Right cardiac atrium (tissue), 5 donors: Measurements from ENCODE around the gene IPPK. TPM values are rescaled to one million over a fixed set of nuclear protein-coding genes. Genes with fewer than 3 reads are reported as not detected.

Experiments used
- ATAC-seq, 2 donors: fragments of 200-7000 bp; cut with Tn5 transposase; one replicate each; pipeline versions ENCODE4 v1.8.0 to v1.9.1; 2020; ENCODE audit warnings: moderate library complexity in 2 of 2, mild to moderate bottlenecking in 1 of 2
- DNase-seq, 3 donors: peaks; one replicate each; pipeline ENCODE4 v3.0.0-alpha.2; 2020
- H3K27ac ChIP-seq: one replicate; pipeline ENCODE4 v1.5.1; 2013; ENCODE audit warnings: mild to moderate bottlenecking, low read length, control low read depth, moderate library complexity
- H3K27me3 ChIP-seq: one replicate; pipeline ENCODE4 v1.6.1; 2013; ENCODE audit not compliant: control insufficient read depth, insufficient read depth
- H3K4me1 ChIP-seq: one replicate; pipeline ENCODE4 v1.6.1; 2013; ENCODE audit warnings: low read length; ENCODE audit not compliant: control insufficient read depth, insufficient read depth
- H3K4me3 ChIP-seq: one replicate; pipeline ENCODE4 v1.5.1; 2013; ENCODE audit warnings: low read length, control low read depth
- H3K9me3 ChIP-seq: one replicate; pipeline ENCODE4 v1.6.1; 2013; ENCODE audit warnings: low read length; ENCODE audit not compliant: control insufficient read depth
- WGBS: extraction: QIAGEN DNeasy Blood & Tissue Kit; methylation state at CpG from one replicate; pipeline ENCODE4 v1.1.7; 2013; 5-methylcytosine and 5-hydroxymethylcytosine counted together
- intact Hi-C, 4 donors: fragments of 100-400 bp; cut with DNase I; formaldehyde crosslinking; loops; one replicate each; pipeline versions ENCODE4 v1.11.0 to v1.14.0; 2022 to 2023
- polyA plus RNA-seq: library from polyadenylated mRNA; stranded (reverse); fragments of 200-250 nt; gene quantifications from one replicate; pipeline ENCODE4 v1.2.3, GENCODE V29; 2013
- total RNA-seq, 4 donors: library from RNA; stranded (reverse); fragmentation: NEBNext Ultra II Directional; extraction: Animal tissue kit (Norgen Biotek cat#: 25700); gene quantifications; one replicate each; pipeline ENCODE4 v1.2.1, GENCODE V29; 2021
- donor health status: healthy with polysubstance abuse.
- donor health status: DM: no; HTN: yes; CAD: no.
- donor health status: DM: no; HTN: no; CAD: no.
- donor health status: DM: no; HTN: yes; CAD: no; lungs with severe emphysema.
- donor health status: DM: yes; HTN: yes; CAD: no.

Gene IPPK
- total and polyA plus RNA-seq, 5 donors, result 8.6 to 20.9 (median 11.3) TPM

DNA sequence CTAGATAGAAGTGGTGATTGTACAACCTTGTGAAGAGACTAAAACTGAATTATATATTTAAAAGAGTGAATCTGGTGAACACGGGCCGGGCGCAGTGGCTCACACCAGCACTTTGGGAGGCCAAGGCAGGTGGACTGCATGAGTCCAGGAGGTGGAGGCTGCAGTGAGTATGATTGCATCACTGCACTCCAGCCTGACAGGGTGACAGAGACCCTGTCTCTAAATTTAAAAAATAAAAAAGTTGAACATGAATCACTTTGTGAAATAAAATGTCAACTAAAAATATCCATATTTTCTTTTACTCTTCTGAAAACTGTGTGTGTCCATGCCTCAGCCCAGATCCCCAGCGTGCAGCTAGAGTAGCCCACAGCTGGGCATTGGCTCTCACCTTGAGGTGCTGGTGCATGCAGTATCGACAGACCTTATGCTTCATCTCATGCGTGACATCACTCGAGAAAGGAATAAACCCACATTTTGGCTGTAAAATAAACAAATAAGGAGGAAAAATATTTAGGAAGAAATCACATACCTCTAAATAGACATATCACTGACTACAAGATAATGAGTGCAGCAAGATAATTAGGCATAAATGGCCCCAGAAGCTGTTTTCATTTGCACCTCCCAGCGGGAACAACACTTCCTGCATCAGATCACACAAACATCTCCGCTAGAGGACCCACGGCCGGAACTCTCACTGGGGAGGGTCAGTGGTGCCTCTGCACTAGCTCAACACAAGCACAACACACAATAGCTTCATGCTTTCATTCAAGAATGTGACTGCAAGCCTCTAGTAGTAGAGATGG lies 22.1 kb downstream of the IPPK start:
- Histone ChIP-seq H3K4me1 (peaks cover 3% of the 10 kb centered on the region), H3K27ac (no peak overlapping the region), H3K4me3 (no peak overlapping the region), H3K9me3 (no peaks in the 10 kb centered on the region), H3K27me3 (no peaks in the 10 kb centered on the region)
- 81% methylated on average over 11 of the region's 11 CpGs for WGBS
- intact Hi-C loops, result no loop called here
- DNase-seq, result no peak
- ATAC-seq, result peak in 1 of 2 donors; percentile 4

DNA sequence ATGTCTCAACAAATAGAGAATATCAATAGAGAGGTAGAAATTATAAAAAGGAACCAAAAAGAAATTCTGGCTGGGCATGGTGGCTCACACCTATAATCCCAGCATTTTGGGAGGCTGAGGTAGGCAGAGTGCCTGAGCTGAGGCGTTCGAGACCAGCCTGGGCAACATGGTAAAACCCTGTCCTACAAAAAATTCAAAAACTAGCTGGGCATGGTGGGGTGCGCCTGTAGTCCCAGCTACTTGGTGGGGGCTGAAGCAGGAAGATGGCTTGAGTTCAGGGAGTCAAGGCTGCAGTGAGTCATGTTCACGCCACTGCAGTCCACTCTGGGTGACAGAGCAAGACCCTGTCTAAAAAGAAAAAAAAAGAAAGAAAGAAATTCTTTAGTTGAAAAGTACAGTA lies 24.9 kb downstream of the IPPK start:
- DNase-seq (no peak), ATAC-seq (no peak)
- H3K9me3 ChIP-seq, result no peaks in the 10 kb centered on the region
- H3K27me3 ChIP-seq, result no peaks in the 10 kb centered on the region
- no peak overlapping the region for H3K4me3 ChIP-seq
- intact Hi-C loops, result no loop called here
- H3K27ac ChIP-seq, result no peak overlapping the region
- H3K4me1 ChIP-seq, result no peaks in the 10 kb centered on the region
- 98% methylated on average over 4 of the region's 4 CpGs for WGBS

DNA sequence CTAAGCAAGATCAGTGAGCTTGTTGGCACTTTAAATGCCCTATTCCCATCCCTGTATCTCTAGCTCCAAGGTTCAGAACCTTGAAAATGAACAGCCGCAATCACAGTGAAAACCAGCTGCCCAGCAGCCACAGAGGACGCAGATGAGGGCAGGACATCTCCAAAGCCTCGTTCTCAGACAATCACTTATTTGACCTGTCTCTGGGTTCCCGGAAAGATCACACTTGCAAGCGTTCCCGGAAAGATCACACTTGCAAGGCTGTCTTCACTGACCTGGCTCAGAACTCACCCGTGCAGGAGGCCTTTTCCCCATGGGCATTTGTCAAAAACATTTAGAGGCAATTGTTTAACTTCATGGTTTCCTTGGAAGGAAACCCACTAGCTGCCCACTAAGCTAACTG lies 25.7 kb downstream of the IPPK start:
- WGBS, result 77% methylated on average over 7 of the region's 7 CpGs
- no peaks in the 10 kb centered on the region for H3K27me3 ChIP-seq
- H3K9me3 ChIP-seq, result no peaks in the 10 kb centered on the region
- H3K4me1 ChIP-seq, result no peaks in the 10 kb centered on the region
- H3K27ac ChIP-seq, result no peak overlapping the region
- DNase-seq (peak in 1 of 3 donors; percentile 19), ATAC-seq (no peak)
- intact Hi-C loops, result no loop called here
- no peak overlapping the region for H3K4me3 ChIP-seq

DNA sequence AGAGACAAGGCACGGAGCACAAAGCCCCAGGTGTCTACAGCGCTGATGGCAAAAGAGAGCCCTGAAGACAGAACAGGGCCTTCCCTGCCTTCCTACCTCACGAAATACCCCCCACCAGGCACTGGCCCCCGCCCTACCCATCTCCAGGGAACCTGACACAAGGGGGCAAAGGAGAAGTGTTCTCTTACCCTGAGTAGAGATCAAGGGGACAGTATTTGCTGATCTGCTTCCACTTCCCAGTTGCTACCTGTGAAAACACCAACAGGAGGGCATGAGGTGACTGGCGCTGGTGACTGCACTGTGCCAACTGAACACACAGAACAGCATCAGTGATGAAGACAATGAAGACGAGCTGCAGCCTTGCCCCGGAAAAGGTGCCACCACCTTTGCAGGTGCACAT lies 27.4 kb downstream of the IPPK start:
- DNase-seq (peak in 1 of 3 donors; percentile 27), ATAC-seq (no peak)
- no peaks in the 10 kb centered on the region for H3K4me1 ChIP-seq
- intact Hi-C loops, result no loop called here
- H3K4me3 ChIP-seq, result no peak overlapping the region
- H3K27ac ChIP-seq, result no peak overlapping the region
- WGBS, result 95% methylated on average over 7 of the region's 7 CpGs
- no peaks in the 10 kb centered on the region for H3K27me3 ChIP-seq
- no peaks in the 10 kb centered on the region for H3K9me3 ChIP-seq

DNA sequence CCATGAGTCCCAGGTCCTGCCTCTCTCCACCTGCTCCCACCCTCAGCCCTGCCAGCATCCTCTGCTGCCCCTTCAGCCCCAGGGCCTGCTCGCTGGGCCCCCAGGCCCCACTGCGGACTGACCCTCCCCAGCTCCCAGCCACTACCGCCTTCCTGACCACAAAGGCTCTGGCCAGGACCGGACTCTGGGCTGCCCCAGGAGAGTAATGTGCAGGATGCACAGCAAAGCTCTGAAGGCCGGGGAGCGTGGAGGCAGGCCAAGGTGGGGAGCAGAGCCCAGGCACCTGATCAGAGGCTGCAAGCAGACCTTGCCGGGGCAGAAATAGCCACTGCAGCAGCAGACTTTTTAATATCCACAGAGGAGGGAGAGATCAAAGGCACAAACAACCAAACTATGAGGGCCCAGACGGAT lies 27.9 kb downstream of the IPPK start:
- Histone ChIP-seq H3K27ac (no peak overlapping the region), H3K4me1 (no peaks in the 10 kb centered on the region), H3K4me3 (no peak overlapping the region), H3K27me3 (no peaks in the 10 kb centered on the region), H3K9me3 (no peaks in the 10 kb centered on the region)
- intact Hi-C loops, result no loop called here
- 94% methylated on average over 8 of the region's 8 CpGs for WGBS
- ATAC-seq (no peak), DNase-seq (peak in 1 of 3 donors; percentile 30)

DNA sequence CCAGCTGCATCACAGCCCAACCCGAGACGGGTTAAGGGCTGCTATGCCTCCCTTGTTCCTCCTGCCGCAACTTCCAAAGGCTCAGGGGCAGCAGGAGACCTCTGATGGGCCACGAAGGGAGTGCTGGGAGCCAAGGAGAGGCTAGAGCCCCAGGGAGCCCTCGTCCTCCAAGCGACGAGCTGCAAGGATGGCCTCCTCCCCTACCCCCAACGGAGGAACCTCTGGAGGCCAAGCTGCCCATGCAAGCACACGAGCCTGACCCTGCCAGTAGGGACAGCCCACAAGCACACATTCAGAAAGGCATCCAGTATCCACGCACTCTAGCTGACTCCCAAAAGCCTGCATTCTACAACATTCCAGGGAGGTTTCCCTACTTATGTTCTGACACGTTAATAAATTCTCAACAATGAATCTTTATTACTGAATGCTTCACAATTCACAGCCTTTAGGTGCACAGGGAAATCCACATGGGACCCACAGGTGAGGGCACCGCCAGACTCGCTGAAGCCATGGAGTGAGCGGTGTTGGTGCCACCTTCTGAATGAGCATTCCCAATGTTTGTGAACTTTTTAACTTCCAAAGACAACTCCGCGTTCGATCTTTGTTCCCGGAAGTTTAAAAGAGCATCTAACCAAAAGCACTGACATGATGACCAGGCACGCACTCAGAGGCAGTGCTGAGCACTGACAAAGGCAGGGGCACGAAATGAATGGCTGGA lies 28.7 kb downstream of the IPPK start:
- intact Hi-C loops, result no loop called here
- H3K27me3 ChIP-seq, result no peaks in the 10 kb centered on the region
- no peaks in the 10 kb centered on the region for H3K4me1 ChIP-seq
- H3K4me3 ChIP-seq, result no peak overlapping the region
- no peaks in the 10 kb centered on the region for H3K9me3 ChIP-seq
- ATAC-seq, result no peak
- no peak overlapping the region for H3K27ac ChIP-seq
- WGBS, result 94% methylated on average over 20 of the region's 20 CpGs
- DNase-seq, result peak in 1 of 3 donors; percentile 41

DNA sequence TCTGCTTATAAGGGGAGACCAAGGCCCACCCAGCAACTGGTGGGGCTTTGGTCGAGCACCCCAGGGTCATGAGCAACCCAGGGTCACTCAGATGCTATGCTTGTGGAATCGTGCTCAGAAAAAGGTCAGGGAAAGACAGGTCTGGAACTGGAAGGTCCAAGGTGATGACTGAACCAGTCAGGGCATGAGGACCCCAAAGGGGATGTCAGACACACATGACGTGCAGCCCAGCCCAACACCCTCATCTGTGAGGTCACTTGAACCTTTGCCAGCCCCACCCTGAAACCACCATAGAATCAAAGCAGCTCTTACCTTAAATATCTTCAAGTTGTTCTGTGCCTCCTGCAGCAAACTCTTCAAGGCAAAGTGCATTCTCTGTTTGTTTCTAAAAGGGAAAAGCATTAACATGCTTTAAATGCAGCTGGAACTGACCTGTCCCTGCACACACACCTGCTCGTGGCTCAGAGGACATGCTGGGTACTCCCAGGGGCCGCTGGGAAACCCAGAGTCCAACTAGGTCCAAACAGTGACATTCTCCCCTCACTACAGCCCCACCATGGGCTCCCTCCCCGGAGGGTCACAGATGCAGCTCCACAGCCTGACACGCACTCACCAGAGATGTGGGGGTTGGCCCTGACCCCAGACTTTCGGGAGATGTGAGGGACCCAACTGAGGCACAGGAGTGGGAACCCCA lies 29.4 kb downstream of the IPPK start:
- no peak overlapping the region for H3K27ac ChIP-seq
- intact Hi-C loops, result no loop called here
- H3K4me3 ChIP-seq, result no peak overlapping the region
- 93% methylated on average over 8 of the region's 8 CpGs for WGBS
- ATAC-seq (no peak), DNase-seq (peak in 1 of 3 donors; percentile 19)
- no peaks in the 10 kb centered on the region for H3K4me1 ChIP-seq
- H3K9me3 ChIP-seq, result no peaks in the 10 kb centered on the region
- H3K27me3 ChIP-seq, result no peaks in the 10 kb centered on the region

DNA sequence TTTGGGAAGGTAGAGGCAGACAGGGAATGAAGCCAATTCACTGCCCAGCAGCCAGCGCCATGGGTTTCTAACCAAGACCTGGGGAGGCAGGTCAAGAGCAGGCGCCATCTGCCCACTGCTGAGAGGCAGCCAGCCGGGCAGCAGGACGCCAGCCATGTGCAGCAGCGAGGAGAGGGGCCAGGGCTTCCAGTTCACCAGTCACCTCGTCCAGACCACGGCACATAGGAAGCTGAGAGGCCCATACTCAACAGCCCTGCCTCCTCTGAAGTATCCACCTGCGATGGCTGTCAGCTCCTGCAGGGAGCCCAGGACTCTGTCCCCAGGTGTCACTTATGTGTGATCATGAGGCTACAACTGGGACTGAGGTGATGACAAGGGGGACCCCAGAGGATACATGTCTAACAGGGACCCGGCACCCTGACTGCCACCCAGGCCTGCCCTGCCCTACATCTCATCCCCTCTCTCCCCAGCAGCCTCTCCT lies 30.1 kb downstream of the IPPK start:
- Histone ChIP-seq H3K4me3 (no peak overlapping the region), H3K4me1 (no peaks in the 10 kb centered on the region), H3K9me3 (no peaks in the 10 kb centered on the region), H3K27ac (no peak overlapping the region), H3K27me3 (no peaks in the 10 kb centered on the region)
- 85% methylated on average over 9 of the region's 9 CpGs for WGBS
- intact Hi-C loops, result loop anchor here (5.0 to 10.0 kb wide), 4 partner anchors 295 to 505 kb away; partner anchors contain the start of genes CENPP (in 1 of the 4) and NOL8 (in 1 of the 4)
- DNase-seq, result no peak
- no peak for ATAC-seq

DNA sequence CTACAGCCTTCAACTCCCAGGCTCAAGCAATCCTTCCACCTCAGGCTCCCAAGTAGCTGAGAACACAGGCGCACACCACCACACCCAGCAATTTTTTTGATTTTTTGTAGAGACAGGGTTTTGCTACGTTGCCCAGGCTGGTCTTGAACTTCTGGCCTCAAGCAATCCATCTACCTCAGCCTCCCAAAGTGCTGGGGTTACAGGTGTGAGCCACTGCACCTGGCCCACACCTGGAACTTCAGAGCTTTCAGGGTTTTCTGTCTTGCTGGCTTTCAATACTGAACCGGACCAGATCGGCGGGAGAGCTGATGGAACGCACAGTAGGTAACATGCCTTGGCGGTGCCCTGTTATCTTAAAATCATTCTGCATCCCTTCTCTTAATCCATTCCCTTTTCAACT lies 30.8 kb downstream of the IPPK start:
- Histone ChIP-seq H3K9me3 (no peaks in the 10 kb centered on the region), H3K27me3 (no peaks in the 10 kb centered on the region), H3K4me3 (no peak overlapping the region), H3K4me1 (no peaks in the 10 kb centered on the region), H3K27ac (no peak overlapping the region)
- no peak for DNase-seq
- intact Hi-C loops, result loop anchor here (5.0 to 10.0 kb wide), 4 partner anchors 294 to 504 kb away; partner anchors contain the start of genes CENPP (in 1 of the 4) and NOL8 (in 1 of the 4)
- ATAC-seq, result no peak
- 97% methylated on average over 7 of the region's 7 CpGs for WGBS

DNA sequence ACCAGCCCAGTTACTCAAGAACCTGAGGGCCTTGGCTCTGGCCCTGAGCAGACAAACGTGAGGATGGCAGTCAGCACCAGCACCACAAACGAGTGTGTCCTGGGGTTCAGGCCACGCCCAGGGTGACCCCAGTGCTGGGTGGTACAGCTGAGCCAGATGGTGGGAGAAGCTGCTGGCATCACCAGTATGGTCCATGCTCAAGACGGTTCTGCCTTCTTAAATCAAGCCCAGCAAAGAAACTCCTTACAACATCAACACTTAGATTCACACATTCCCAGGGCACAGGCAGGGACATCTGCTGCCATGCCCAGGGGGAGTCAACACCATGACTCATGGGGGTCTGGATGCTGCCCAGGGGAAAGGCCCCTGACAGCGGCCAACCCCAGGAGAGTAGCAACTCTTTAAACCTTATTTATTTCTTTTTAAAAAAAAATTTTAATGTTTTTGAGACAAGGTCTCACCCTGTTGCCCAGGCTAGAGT lies 31.3 kb downstream of the IPPK start:
- no peak for DNase-seq
- intact Hi-C loops, result loop anchor here (5.0 to 10.0 kb wide), 4 partner anchors 294 to 504 kb away; partner anchors contain the start of genes CENPP (in 1 of the 4) and NOL8 (in 1 of the 4)
- no peak overlapping the region for H3K4me3 ChIP-seq
- H3K27me3 ChIP-seq, result no peaks in the 10 kb centered on the region
- no peaks in the 10 kb centered on the region for H3K9me3 ChIP-seq
- H3K27ac ChIP-seq, result no peak overlapping the region
- no peak for ATAC-seq
- WGBS, result 82% methylated on average over 5 of the region's 5 CpGs
- H3K4me1 ChIP-seq, result no peaks in the 10 kb centered on the region
